HCT116 (cell line): Measurements from ENCODE around the gene CYP21A2. TPM values are rescaled to one million over a fixed set of nuclear protein-coding genes. Genes with fewer than 3 reads are reported as not detected.

ENCODE experiments used
- ATAC-seq: fragments of 200-7000 bp; cut with Tn5 transposase; 2 replicates; pipeline ENCODE4 v1.9.1; 2020; ENCODE audit warnings: mild to moderate bottlenecking, moderate library complexity
- BruUV-seq: library from RNA; stranded (reverse); fragments of 400-500 nt; replicated peaks from 2 replicates; lab custom pipeline; 2021; lab: Mats Ljungman, UMichigan
- CTCF ChIA-PET: fragments of 300-600 bp; sonication (Branson Sonifier 250); formaldehyde crosslinking; loops from one replicate; lab custom pipeline; 2021; ENCODE audit warnings: antibody characterized with exemption; lab: Charles Lee
- POLR2A ChIA-PET: fragments of 300-600, 350-600 bp; sonication (Branson Sonifier 250); formaldehyde crosslinking; loops from one replicate; lab custom pipeline; 2021; ENCODE audit warnings: antibody characterized with exemption; lab: Charles Lee
- RAD21 ChIA-PET, 2 experiments: fragments of 300-600 bp; sonication (Branson Sonifier 250); formaldehyde crosslinking; loops; one replicate each; lab custom pipeline; 2023; ENCODE audit warnings: low total read pairs in 2 of 2; ENCODE audit not compliant: uncharacterized antibody in 2 of 2, unreplicated experiment in 2 of 2, low non-redundant PET in 1 of 2; lab: Charles Lee
- DNase-seq: peaks from one replicate; pipeline ENCODE4 v3.0.0-alpha.2; 2010; ENCODE audit warnings: low read depth, low spot score
- H2AFZ ChIP-seq: fragments of 200-600 bp; shearing (Covaris generic), sonication (generic); 2 replicates; pipeline ENCODE4 v1.6.1; 2017; ENCODE audit warnings: low read depth, mixed run types, mixed read lengths, antibody characterized with exemption, low read length; ENCODE audit not compliant: poor library complexity, severe bottlenecking
- H3K27ac ChIP-seq: 2 replicates; pipeline ENCODE4 v1.5.1; 2012; ENCODE audit warnings: low read depth, low read length
- H3K27me3 ChIP-seq: fragments of 200-600 bp; sonication (generic); 2 replicates; pipeline ENCODE4 v1.6.1; 2016; ENCODE audit warnings: mixed run types, low read length, mixed read lengths; ENCODE audit not compliant: insufficient read depth
- H3K36me3 ChIP-seq, 2 experiments: fragments of 200-500 bp in 1 of 2; fragments of 200-600 bp in 1 of 2; sonication (Bioruptor generic) in 1 of 2; sonication (generic) in 1 of 2; 2 replicates each; pipeline versions ENCODE4 v1.5.1 to v1.6.1; 2014 to 2016; ENCODE audit warnings: low read length in 2 of 2, inconsistent platforms in 1 of 2, mixed read lengths in 1 of 2, mixed run types in 1 of 2; ENCODE audit not compliant: insufficient read depth in 2 of 2, control insufficient read depth in 1 of 2
- H3K4me1 ChIP-seq, 2 experiments: fragments of 200-600 bp in 1 of 2; sonication (generic) in 1 of 2; 2 replicates each; pipeline versions ENCODE4 v1.5.1 to v1.6.1; 2012 to 2017; ENCODE audit warnings: low read length in 2 of 2, inconsistent platforms in 1 of 2, mild to moderate bottlenecking in 1 of 2, mixed read lengths in 1 of 2, mixed run types in 1 of 2, moderate library complexity in 1 of 2; ENCODE audit not compliant: insufficient read depth in 2 of 2, control insufficient read depth in 1 of 2
- H3K4me2 ChIP-seq: fragments of 200-600 bp; sonication (generic); 2 replicates; pipeline ENCODE4 v1.6.1; 2017; ENCODE audit warnings: mixed run types, low read length, mixed read lengths
- H3K4me3 ChIP-seq, 2 experiments: fragments of 200-600 bp in 1 of 2; sonication (generic) in 1 of 2; replicated peaks in 1 of 2; 2 replicates each; pipeline ENCODE4 v1.5.1; 2011 to 2016; ENCODE audit warnings: low read length in 2 of 2, control low read depth in 1 of 2, low read depth in 1 of 2, mild to moderate bottlenecking in 1 of 2, mixed read lengths in 1 of 2, mixed run types in 1 of 2
- H3K79me2 ChIP-seq: fragments of 200-600 bp; sonication (generic); 2 replicates; pipeline ENCODE4 v1.6.1; 2017; ENCODE audit warnings: mild to moderate bottlenecking, mixed run types, low read length, moderate library complexity, mixed read lengths; ENCODE audit not compliant: insufficient read depth
- H3K9ac ChIP-seq: fragments of 200-600 bp; sonication (generic); 2 replicates; pipeline ENCODE4 v1.6.1; 2016; ENCODE audit warnings: low read length, mixed read lengths
- H3K9me2 ChIP-seq: fragments of 200-600 bp; sonication (generic), shearing (Covaris generic); 2 replicates; pipeline ENCODE4 v1.6.1; 2017; ENCODE audit warnings: mixed run types, mild to moderate bottlenecking, moderate library complexity; ENCODE audit not compliant: insufficient read depth
- H3K9me3 ChIP-seq, 2 experiments: fragments of 200-500 bp in 1 of 2; fragments of 200-600 bp in 1 of 2; sonication (Bioruptor generic) in 1 of 2; sonication (generic) in 1 of 2; 2 replicates each; pipeline ENCODE4 v1.6.1; 2014 to 2017; ENCODE audit warnings: low read length in 2 of 2, mixed read lengths in 2 of 2, inconsistent platforms in 1 of 2, low read depth in 1 of 2, mild to moderate bottlenecking in 1 of 2, mixed run types in 1 of 2, moderate library complexity in 1 of 2; ENCODE audit not compliant: control insufficient read depth in 1 of 2, insufficient read depth in 1 of 2
- H4K20me1 ChIP-seq: fragments of 200-600 bp; sonication (generic), shearing (Covaris generic); 2 replicates; pipeline ENCODE4 v1.6.1; 2017; ENCODE audit warnings: mixed run types, mild to moderate bottlenecking, moderate library complexity; ENCODE audit not compliant: insufficient read depth
- CEBPB ChIP-seq: IDR thresholded peaks from 2 replicates; pipeline ENCODE4 v1.6.1; 2012; ENCODE audit warnings: low read depth
- CTCF ChIP-seq, 3 experiments: fragments of 200-600 bp in 1 of 3; sonication (generic) in 1 of 3; IDR thresholded peaks in 2 of 3; conservative IDR thresholded peaks in 1 of 3; 2 replicates each; pipeline ENCODE4 v1.5.1; 2012 to 2017; ENCODE audit warnings: low read depth in 2 of 3, low read length in 2 of 3, antibody characterized with exemption in 1 of 3, borderline replicate concordance in 1 of 3, control low read depth in 1 of 3, mild to moderate bottlenecking in 1 of 3, mixed read lengths in 1 of 3, mixed run types in 1 of 3, moderate library complexity in 1 of 3; ENCODE audit not compliant: insufficient read depth in 1 of 3
- EGR1 ChIP-seq: IDR thresholded peaks from 2 replicates; pipeline ENCODE4 v1.6.1; 2012; ENCODE audit warnings: low read depth
- ELF1 ChIP-seq: IDR thresholded peaks from 2 replicates; pipeline ENCODE4 v1.6.1; 2012; ENCODE audit warnings: low read depth, borderline replicate concordance
- EZH2phosphoT487 ChIP-seq: fragments of 200-600 bp; IDR thresholded peaks from 2 replicates; pipeline ENCODE4 v1.6.1; 2018; ENCODE audit warnings: antibody characterized with exemption, borderline replicate concordance
- JUND ChIP-seq: IDR thresholded peaks from 2 replicates; pipeline ENCODE4 v1.6.1; 2012
- MAX ChIP-seq: IDR thresholded peaks from 2 replicates; pipeline ENCODE4 v1.6.1; 2012
- POLR2A ChIP-seq: IDR thresholded peaks from 2 replicates; pipeline ENCODE4 v1.7.0; 2011; ENCODE audit warnings: borderline replicate concordance; ENCODE audit not compliant: insufficient read depth, insufficient read length; ENCODE audit errors: extremely low read depth
- POLR2AphosphoS5 ChIP-seq: IDR thresholded peaks from 2 replicates; pipeline ENCODE4 v1.6.1; 2011; ENCODE audit warnings: mild to moderate bottlenecking, low read depth, low read length, moderate library complexity
- RAD21 ChIP-seq: IDR thresholded peaks from 2 replicates; pipeline ENCODE4 v1.6.1; 2012; ENCODE audit warnings: low read depth, mild to moderate bottlenecking
- SIN3A ChIP-seq: IDR thresholded peaks from 2 replicates; pipeline ENCODE4 v1.6.1; 2012; ENCODE audit warnings: low read depth
- SP1 ChIP-seq: IDR thresholded peaks from 2 replicates; pipeline ENCODE4 v1.6.1; 2012; ENCODE audit warnings: low read depth
- SRF ChIP-seq: IDR thresholded peaks from 2 replicates; pipeline ENCODE4 v1.6.1; 2012; ENCODE audit warnings: low read depth
- TCF7L2 ChIP-seq: IDR thresholded peaks from 2 replicates; pipeline ENCODE4 v1.7.0; 2011; ENCODE audit warnings: borderline replicate concordance, inconsistent platforms; ENCODE audit not compliant: insufficient read depth, insufficient read length; ENCODE audit errors: extremely low read depth
- YY1 ChIP-seq: IDR thresholded peaks from 2 replicates; pipeline ENCODE4 v1.6.1; 2011; ENCODE audit warnings: low read length, low read depth, moderate library complexity, mild to moderate bottlenecking; ENCODE audit not compliant: insufficient replicate concordance; ENCODE audit errors: extremely low read depth
- intact Hi-C: fragments of 100-400 bp; cut with micrococcal nuclease; formaldehyde crosslinking; loops from 2 replicates; pipeline ENCODE4 v1.10.0; 2022
- total RNA-seq: library from RNA; stranded (reverse); gene quantifications from one replicate; pipeline ENCODE4 v1.2.1, GENCODE V29; 2021; ENCODE audit not compliant: unreplicated experiment

Gene CYP21A2
- total RNA-seq, 1 experiment from 2014 or later = 1.4 TPM

- no peak for TF ChIP-seq MAX
- TF ChIP-seq TCF7L2 = no peak
- TF ChIP-seq POLR2A = no peak
- TF ChIP-seq POLR2AphosphoS5 = no peak
- TF ChIP-seq YY1 = no peak
- no peak for TF ChIP-seq JUND
- no peak for TF ChIP-seq RAD21
- TF ChIP-seq SRF = no peak
- no peak for TF ChIP-seq SP1
- TF ChIP-seq CEBPB = no peak
These were observed 30.7 kb downstream of the CYP21A2 start (continued) for GRCh38 chr6:32068867-32069266.

- TF ChIP-seq TCF7L2 (no peak), CTCF (IDR thresholded peaks at IDR 0.05 in 2 of 3, conservative IDR thresholded peaks at IDR 0.05 in 1 of 3; ENCODE audit: borderline replicate concordance in 1 of 3, insufficient read depth in 1 of 3, low read depth in 2 of 3, low read length in 2 of 3) (no peak), EZH2phosphoT487 (no peak), SIN3A (no peak), RAD21 (no peak), EGR1 (no peak), ELF1 (no peak), POLR2A (no peak)
- Histone ChIP-seq H3K27ac (no peak overlapping the region), H3K9me2 (no peaks in the 10 kb centered on the region), H3K9ac (no peak overlapping the region), H3K4me2 (no peak overlapping the region), H2AFZ (no peak overlapping the region), H3K4me1 (peaks cover 2 to 9% of the 10 kb centered on the region in 2 experiments; a peak in 2 of 4 replicates), H3K4me3 (no peak overlapping the region), H3K79me2 (no peaks in the 10 kb centered on the region), H3K27me3 (no peaks in the 10 kb centered on the region), H4K20me1 (no peaks in the 10 kb centered on the region), H3K9me3 (no peaks in the 10 kb centered on the region), H3K36me3 (no peaks in the 10 kb centered on the region)
- DNase-seq (no peak), ATAC-seq (no peak)
- BruUV-seq = no TSS peak
- POLR2A ChIA-PET = no interaction called here
- intact Hi-C loops = no loop called here
- RAD21 ChIA-PET = no interaction called here
- CTCF ChIA-PET = no interaction called here
These were observed 31.2 kb downstream of the CYP21A2 start for GRCh38 chr6:32069460-32069859.
